GM18867 (cell line): Measurements from ENCODE around the gene SURF2.

Experiments used
- ATAC-seq: cut with Tn5 transposase; IDR thresholded peaks from one replicate; pipeline ENCODE4 v1.9.1; 2021; ENCODE audit warnings: mild to moderate bottlenecking, moderate library complexity; ENCODE audit not compliant: unreplicated experiment

SURF2 gene

DNA sequence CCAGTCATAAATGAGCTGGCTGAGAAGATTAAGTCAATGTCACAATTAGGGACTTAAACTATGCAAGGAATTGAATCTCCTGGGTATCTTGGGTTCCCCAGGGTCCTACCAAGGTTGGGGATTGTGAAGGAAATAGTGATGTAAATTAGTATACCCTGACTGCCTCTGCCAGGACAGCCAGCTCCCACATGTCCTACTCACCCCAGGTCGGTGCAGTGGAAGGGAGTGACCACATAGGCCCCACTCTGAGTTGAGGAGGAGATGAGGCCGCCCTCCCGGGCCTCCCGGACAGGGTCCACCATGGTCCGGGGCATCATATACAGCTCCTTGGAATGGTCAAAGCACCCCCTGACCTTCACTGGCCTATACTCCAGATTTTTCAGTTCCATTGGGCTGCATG lies 2.8 kb upstream of the SURF2 start:
- no peak for ATAC-seq

DNA sequence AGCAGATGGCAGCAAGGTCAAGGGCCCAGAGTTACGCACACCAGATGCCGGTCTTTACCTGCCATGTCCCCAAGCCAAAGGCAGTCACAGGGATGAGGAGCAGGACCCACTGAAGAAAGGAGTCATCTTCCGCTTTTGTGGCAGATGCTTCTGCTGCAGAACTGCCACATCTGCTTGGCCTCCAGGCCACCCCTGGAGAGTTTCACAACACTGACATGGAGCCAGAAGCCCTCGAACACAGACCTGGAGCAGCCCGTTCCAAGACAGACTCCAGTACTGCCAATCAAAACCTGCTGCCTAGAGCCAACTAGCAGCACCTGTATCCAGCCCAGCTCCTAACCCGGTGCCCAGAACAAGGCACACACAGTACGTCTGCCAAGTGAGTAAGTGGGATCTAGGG lies 1.6 kb upstream of the SURF2 start:
- ATAC-seq: no peak

DNA sequence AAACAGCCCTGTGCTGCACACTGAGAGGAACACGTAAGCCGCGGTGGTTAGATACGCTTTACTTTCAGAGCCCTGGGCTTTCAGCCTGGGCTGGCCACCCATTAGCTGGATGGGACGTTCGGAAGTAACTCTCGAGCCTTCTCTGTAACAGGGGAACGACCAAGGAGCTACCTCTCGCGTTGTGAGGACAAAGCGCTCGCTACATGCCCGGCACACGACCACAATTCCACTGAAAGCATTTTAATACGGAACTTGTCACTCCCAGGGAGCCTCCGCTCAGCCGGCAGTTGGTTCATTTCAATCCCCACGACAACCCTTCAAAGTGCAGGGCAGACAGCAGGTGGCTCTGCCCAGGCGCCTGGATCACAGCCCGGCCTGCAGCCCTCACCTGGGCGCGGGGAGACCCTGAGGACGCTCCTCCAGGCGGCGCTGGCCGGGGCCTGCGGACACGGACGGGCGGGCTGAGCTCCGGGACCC lies 431 bp upstream of the SURF2 start:
- ATAC-seq: peak; percentile 26

DNA sequence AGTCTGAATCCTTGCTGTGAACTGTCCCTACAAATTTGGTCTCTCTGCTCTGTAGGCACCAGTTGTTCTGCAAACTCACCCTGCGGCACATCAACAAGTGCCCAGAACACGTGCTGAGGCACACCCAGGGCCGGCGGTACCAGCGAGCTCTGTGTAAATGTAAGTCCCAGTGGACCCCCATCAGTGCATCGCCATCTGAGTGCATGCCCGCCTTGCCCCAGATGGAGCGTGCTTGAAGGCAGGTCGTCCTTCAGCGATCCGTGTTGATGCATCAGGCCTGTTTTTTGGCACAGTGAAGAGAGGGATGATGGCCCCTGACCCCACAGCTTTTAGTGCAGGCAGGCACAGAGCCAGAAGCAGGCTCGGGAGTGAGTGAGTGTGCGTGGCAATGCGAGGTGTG lies 1.3 kb downstream of the SURF2 start:
- ATAC-seq: no peak

DNA sequence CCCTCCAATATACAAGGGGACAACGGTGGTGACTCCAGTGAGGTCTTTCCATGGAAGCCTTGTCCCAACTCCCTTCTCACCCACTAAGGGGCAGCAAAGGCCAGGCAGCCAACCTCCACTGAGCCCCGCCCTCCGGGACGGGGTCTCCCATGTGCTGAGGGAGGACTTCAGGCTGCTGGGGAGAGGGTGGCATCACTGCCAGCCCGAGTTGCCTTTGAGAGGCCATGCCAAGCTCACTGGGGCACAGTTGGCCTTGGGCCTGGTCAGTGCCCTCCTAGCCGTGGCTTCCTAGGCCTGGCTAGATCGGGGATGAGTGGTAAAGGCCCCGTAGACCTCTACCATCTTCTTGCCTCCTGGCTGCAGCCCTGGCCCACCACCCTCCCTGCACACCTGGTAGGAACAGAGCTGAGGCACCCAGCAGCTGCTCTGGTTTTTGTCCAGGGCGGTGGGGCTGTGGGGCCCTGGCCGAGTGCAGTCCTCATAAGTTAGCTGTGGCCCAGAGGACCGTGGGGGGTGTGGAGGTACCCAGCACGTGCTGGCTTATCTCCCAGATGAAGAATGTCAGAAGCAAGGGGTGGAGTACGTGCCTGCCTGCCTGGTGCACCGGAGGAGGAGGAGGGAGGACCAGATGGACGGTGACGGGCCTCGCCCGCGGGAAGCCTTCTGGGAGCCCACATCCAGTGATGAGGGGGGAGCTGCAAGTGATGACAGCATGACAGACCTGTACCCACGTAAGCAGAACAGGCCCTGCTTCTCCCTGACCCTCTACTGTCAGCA lies 3.2 kb downstream of the SURF2 start:
- no peak for ATAC-seq

DNA sequence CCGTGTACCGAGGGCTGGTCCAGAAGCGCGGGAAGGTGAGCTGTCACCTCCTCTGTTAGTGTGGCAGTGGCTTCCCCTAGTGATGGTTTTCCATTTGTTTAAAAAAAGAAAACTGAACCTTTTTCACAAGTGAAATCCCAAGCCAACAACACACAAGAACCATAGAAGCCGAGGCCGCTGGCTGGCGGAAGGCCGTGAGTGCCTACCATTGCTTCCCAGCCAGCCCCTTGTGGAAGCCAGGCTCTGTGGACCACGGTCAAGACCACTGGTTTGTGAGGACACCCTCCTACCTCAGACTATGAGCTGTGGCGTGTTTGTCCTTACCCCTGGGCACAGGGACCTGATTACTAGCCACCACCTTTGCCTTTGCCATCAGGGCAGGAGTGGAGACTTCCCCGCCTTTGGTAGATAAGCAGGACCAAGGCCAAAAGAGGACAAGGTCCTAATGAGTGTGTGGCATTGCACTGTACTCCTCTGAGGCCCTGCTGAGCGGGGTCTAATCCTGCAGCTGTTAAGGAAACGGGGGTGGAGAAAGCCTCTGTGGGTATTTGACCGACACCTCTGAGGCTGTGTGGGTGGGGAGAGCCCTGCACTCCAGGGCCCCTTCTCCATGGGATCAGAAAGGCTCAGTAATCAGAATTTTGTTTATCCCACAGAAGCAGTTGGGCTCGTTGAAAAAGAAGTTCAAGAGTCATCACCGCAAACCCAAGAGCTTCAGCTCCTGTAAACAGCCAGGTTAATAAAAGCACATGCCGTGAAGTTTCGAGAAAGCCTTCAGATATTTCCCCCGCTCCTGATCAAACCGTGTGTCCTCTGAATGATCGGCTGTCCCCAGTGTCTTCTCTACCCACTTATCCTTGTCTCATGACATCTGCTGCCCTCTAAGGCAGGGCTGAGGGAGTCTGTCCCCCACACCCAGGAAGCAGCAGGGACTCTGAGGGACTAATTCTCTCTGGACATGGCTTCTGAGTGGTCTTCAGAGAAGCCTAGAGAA lies 4.3 kb downstream of the SURF2 start:
- no peak for ATAC-seq

DNA sequence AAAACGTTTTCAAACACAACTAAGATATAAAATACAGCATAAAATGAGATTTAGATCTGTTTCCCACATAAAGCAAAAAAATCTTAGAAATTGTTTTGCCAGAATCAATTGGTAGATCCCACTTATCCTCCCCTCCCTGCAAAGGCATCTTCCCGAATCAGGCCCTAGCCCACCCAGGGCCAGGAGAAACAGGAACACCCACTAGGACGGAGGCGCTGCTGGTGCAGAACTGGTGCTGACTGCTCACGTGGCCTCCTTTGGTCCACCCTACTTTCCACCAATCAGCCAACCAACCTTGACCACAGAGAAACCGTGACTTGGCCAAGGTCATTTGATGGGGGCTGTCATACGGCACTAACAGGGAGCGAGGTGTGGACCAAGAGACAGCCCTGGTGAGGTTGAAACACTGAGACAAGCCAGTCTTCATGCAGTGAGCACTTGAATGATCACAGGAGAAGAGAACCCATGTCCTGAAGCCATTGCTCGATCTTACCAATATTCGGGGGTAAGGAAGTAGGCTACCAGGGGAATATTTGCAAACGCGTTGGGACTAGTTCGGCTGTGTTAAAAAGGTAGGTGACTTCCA lies 5.2 kb downstream of the SURF2 start:
- ATAC-seq: no peak

DNA sequence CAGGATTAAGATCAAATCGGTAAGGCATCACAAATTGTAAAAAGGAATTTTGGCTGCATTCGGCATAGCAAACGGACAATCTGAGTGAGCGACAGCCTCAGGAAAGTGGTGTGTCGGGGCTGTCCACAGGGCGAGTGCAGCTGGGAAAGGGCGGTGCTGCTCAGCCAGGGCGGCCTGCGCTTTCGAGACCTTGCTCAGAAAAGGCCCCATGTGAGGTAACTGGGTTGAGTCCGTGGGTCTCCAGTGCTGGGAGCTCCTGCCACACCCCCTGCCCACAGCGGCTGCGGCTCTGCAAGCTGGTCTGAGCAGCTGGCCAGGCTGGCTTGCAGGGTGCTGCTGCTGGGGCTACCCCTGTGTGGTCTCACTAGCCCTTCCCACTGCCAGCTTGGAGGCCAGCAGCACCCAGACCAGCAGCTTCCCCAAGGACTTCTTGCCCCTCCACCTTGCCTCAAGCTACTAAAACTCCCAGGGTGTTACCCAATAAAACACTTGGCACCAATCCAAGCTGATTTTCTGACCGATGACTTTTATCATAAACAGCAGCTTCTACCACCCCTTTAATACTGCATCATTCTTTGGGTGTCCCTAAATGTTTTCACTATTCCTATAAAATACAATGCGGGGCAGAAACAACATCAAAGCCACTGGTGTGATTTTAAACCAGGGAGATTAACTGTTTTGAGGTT lies 6.2 kb downstream of the SURF2 start:
- ATAC-seq: no peak

DNA sequence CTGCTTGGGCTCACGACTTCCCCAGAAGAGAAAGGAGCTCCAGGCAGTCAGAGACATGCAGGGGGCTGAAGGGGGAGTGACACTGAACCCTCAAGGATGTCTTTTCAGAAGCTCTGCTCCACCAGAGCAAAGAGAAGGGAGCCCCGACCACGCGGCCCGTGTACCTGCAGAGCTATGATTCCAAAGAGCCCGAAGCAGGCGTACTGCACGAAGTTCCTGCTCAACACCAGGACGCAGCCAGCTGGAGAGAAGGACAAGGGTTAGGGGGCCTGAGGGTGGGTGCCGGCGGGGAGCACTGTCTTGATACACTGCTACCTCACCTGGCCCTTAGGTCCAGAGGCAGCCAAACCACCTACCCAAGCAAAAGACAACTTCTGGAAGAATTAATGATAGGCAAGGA lies 10.1 kb downstream of the SURF2 start:
- ATAC-seq: no peak

DNA sequence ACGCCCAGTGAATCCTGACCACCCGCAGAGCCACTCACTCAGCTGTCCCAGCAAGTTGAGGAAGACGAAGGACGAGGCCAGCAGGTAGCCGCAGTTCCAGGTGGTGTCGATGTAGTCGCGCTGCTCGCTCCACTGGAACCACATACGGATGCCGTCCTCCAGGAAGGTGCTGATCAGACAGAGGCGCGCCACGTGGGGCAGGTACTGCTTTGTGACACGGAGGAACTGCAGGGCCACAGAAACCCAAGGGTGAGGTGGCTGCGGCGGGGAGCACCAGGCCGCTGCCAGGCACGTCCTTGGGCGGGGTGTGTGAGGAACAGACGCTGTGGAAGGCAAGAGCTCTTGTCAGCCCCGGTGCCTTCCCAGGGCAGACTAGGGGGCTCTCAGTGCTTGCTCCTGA lies 10.9 kb downstream of the SURF2 start:
- no peak for ATAC-seq

DNA sequence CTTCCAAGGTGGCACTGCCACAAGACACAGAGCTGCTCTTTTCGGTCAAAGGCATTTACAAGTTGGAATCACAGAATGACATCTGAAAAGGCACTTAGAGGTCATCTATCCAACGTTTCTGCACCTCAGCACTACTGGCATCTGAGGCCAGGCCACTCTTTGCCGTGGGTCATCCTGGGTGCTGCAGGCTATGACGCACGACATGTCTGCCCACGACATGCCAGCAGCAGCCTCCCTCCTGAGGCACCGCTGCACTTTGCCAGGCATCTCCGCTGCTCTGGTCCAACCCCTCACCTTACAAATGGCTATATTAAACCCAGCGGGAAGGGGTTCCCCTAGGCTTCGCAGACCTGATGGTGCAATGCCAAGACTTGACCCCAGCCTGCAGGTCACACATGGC lies 11.4 kb downstream of the SURF2 start:
- ATAC-seq: no peak

DNA sequence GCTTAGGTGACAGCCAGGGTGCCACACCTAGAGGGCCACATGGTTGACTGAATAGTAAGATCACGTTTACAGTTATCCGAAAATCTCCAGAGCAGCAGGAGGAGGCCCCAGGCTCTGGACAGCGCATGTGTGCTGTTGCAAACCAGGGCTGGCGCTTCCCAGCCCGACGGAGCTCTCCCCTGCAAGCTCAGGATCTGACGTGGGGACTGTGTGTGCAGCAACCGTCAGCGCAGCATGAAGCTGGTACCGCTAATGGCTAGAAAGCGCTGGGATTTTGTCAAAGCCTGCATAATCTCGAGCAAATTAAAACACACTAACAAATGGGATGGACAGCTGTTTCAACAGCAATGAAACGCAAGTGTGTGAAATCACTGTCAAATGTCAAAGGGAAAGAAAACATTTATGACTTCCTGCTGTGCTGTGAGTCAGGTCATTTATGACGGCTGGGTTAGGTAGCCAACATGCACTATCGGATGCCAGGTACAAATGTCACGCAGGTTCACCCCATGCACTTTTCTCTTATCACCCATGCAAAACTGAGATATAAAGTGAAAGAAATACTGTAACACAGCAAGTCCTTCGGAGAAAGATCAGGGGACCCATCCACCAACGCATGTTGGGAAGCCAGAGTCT lies 12.0 kb downstream of the SURF2 start:
- no peak for ATAC-seq

DNA sequence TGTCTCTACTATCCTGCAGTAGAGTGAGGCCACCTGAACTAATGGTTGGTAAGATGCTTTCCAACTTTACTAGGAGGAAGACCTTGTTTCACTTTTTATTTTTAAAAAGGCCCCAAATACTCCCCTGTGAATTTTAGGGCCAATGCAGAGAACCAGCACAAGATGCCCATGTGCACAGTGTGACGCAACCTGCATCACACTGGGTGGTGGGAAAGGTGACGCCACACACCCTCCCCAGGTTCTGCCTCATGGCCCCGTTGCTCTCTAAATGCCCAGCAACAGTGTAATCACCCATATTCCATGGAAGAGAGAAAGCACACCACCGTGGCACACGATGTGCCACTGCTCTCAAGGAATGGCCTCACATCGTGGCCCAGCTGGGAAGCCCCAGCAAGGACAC lies 13.1 kb downstream of the SURF2 start:
- ATAC-seq: no peak

DNA sequence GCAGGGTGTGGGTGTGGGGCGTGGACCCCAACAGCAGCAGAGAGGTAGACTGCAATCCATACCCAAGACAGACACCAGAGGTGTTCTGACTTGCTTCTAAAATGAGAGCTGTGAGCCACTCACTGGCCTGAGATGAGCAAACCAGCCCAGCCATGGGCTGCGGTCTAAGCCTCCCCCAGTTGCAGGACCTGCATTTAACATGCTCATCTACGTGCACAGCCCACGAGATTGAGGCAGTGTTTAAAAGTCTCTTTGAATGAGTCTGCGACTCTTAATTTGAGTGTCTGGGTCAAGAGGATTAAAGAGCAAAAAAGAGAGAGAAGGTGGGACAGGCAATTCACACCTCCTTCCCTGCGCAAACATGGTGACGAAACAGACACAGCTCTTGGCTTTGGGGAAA lies 13.6 kb downstream of the SURF2 start:
- ATAC-seq: no peak

DNA sequence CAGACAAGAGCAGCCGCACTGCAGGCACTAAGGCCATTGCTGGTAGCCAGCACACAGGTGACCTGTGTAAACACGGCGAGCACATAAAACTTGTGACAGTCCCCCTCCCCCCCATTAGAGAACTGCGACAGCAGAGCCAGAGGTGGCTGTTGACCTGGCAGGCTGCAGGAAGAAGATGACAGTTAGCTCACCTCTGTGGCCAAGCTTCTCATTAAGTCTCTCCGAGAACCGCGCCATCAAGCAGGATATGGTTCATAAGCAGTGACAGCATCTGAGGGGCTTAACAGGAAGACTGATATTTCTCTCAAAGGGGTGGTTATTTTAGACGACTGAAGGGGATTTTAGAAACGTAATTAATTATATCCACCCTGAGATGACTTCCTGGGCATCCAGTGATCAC lies 14.3 kb downstream of the SURF2 start:
- no peak for ATAC-seq

DNA sequence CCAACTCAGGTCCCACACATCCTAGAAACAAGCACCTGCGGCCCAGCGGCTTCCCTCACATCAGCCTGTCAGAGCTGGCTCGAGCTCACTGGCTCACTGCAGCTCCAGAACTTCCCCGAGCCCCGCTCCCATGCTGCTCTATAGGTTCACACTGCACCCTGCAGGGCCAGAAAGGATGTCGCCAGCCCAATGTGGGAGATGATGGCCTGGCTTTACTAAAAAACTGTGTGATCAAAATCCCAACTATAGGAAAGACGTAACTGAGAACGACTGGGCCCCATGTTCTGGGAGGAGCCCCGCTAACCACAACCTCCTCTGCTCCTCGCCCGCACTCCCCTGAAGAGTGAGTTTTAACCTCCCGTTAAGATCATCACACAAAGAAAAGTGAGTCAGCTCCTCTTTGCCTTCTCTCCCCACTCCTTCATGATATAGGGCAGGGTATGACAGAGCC lies 14.9 kb downstream of the SURF2 start:
- no peak for ATAC-seq

DNA sequence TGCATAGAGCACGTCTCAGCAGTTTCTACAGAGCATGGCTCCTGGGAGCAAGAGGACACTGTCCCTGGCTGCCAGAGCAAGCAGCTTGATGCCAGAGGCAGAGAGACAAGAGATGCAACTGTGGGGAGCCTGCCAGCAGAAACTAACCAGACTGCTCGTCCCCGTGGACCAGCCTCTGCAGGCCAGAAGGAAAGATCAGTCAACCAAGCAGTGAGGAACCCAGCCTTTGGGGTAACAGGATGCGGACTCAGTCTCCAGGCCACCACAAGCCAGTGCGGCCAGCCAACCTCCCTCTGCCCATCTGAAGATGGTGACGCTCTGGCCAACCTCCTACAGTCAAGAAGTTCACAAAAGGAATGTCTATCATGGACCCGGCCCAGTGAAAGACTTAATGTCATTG lies 15.8 kb downstream of the SURF2 start:
- no peak for ATAC-seq

DNA sequence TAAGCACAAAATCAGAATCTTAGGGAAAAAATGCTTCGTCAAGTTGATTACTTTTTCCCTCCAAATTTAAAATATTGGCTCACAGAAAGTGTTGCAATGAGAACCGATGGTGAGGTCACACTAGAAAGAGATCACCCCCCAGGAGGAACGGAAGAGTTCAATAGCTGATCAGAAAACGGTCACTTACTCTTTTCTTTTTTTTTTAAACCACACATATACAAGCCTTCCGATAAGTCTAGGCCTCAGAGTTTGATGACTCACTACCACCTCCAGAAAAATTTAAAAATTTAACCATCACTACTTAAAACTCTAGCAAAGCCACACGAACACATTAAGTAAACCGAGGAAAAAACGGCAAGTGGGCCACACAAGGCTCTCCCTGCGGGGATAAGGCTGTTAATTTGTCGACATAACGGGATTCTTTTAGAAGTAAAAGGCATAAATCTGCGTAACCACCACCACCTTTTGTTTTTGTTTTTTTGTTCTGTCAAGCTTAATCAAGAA lies 18.3 kb downstream of the SURF2 start:
- ATAC-seq: no peak

DNA sequence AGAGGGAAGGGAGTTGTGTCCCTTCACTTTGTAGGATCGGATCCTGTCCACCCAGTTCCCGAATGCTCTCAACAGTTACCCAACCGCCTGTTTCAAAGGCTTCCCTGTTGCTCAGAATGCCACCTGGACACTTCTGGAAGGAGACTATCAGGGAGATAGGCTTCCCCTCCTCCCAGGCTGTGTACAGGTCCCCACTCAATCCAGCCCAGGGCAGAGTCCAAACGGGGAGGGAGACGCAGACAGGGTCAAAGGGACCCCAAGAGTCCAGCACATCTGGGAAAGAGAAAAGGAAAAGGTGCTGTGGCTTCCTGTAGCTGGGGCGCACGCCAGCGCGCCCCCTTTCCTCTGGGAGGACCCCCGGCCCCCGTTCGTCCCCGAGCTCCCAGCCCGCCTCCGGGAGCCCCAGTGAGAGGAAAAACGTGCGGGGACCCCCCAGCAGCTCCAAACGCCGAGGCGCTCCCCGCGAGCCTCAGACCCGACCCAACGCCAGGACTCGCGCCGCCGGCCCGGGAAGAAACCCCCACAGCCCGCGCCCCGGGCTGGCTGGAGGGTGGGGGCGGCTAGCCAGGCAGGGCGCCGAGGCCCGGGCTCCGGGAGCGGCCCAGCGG lies 18.9 kb downstream of the SURF2 start:
- peak; percentile 9 for ATAC-seq
